ENCODE data around the gene GPNMB.

GRCh38 chr7:23218196-23218595 lies 28.4 kb upstream of the GPNMB start:
- no peak for TF ChIP-seq POLR2A (IDR thresholded peaks at IDR 0.05)
- TF ChIP-seq CTCF (IDR thresholded peaks at IDR 0.05) = no peak
- no peak for TF ChIP-seq POLR2AphosphoS5 (IDR thresholded peaks at IDR 0.05)
- TF ChIP-seq EP300 (IDR thresholded peaks at IDR 0.05; ENCODE audit: low read depth) = no peak
